Neutrophil (primary cell): ENCODE data around the gene MND1.
"Not testable (repeated sequence)": the region's sequence is repeated elsewhere in the genome, so short reads cannot be mapped to it uniquely, and the experiment has no call there.

Experiments
- H3K27ac ChIP-seq: fragments of 200-600 bp; sonication (generic); 2 replicates; pipeline ENCODE4 v1.5.1; 2016; ENCODE audit warnings: mild to moderate bottlenecking, moderate library complexity
- H3K27me3 ChIP-seq: fragments of 200-600 bp; sonication (generic); 2 replicates; pipeline ENCODE4 v1.6.0; 2016; ENCODE audit warnings: mild to moderate bottlenecking
- H3K36me3 ChIP-seq: fragments of 200-600 bp; sonication (generic); 2 replicates; pipeline ENCODE4 v1.5.1; 2017
- H3K4me1 ChIP-seq, 2 experiments: fragments of 200-600 bp in 1 of 2; sonication (generic) in 1 of 2; 1 replicate in 1 of 2; 2 replicates in 1 of 2; pipeline versions ENCODE4 v1.5.1 to v1.6.1; 2013 to 2016; ENCODE audit warnings: low read depth in 1 of 2, low read length in 1 of 2, mild to moderate bottlenecking in 1 of 2, moderate library complexity in 1 of 2; ENCODE audit not compliant: control insufficient read depth in 1 of 2, insufficient read depth in 1 of 2
- H3K4me3 ChIP-seq, 2 experiments: fragments of 200-600 bp in 1 of 2; sonication (generic) in 1 of 2; 1 replicate in 1 of 2; 2 replicates in 1 of 2; pipeline ENCODE4 v1.5.1; 2013 to 2016; ENCODE audit warnings: low read depth in 1 of 2, low read length in 1 of 2, mild to moderate bottlenecking in 1 of 2, moderate library complexity in 1 of 2
- H3K9me3 ChIP-seq: fragments of 200-600 bp; sonication (generic); 2 replicates; pipeline ENCODE4 v1.5.1; 2016
- TF ChIP-seq, protein P1 (sequence below): fragments of 200-600 bp; sonication (generic); IDR thresholded peaks from 2 replicates; pipeline ENCODE4 v1.5.1; 2016; ENCODE audit warnings: antibody characterized with exemption

The MND1 gene

DNA sequence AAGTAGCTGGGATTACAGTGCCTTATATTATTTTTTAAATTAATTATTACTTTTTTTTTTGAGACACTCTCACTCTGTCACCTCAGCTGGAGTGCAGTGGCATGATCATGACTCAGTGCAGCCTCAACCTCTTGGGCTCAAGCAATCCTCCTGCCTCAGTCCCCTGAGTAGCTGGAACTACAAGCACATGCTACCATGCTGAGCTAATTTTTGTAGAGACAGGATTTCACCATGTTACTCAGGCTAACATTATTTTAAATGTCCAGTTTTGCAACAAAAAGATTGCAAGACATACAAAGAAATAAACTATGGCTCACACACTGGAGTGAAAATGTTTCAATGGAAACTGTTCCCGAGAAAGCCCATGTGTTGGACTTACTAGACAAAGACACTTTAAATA, 59.2 kb downstream of the MND1 start:
- Histone ChIP-seq H3K27me3 (no peaks in the 10 kb centered on the region), H3K27ac (no peak overlapping the region), H3K9me3 (no peaks in the 10 kb centered on the region), H3K36me3 (no peaks in the 10 kb centered on the region), H3K4me1 (no peaks in the 10 kb centered on the region), H3K4me3 (no peak overlapping the region)
- TF ChIP-seq, protein P1, sequence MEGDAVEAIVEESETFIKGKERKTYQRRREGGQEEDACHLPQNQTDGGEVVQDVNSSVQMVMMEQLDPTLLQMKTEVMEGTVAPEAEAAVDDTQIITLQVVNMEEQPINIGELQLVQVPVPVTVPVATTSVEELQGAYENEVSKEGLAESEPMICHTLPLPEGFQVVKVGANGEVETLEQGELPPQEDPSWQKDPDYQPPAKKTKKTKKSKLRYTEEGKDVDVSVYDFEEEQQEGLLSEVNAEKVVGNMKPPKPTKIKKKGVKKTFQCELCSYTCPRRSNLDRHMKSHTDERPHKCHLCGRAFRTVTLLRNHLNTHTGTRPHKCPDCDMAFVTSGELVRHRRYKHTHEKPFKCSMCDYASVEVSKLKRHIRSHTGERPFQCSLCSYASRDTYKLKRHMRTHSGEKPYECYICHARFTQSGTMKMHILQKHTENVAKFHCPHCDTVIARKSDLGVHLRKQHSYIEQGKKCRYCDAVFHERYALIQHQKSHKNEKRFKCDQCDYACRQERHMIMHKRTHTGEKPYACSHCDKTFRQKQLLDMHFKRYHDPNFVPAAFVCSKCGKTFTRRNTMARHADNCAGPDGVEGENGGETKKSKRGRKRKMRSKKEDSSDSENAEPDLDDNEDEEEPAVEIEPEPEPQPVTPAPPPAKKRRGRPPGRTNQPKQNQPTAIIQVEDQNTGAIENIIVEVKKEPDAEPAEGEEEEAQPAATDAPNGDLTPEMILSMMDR = no peak

DNA sequence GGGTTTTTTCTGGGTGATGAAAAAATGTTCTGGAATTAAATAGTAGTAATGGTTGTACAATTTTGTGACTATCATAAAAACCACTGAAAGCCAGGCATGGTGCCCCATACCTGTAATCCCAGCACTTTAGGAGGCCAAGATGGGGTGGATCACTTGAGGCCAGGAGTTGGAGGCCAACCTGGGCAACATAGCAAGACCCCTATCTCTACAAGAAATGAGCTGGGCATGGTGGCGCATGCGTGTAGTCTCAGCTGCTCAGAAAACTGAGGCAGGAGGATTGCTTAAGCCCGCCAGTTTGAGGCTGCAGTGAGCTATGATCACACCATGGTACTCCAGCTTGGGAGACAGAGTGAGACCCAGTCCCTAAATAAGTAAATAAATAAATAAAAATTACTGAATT, 63.4 kb downstream of the MND1 start:
- Histone ChIP-seq H3K36me3 (no peaks in the 10 kb centered on the region), H3K4me1 (no peaks in the 10 kb centered on the region), H3K9me3 (no peaks in the 10 kb centered on the region), H3K27ac (no peak overlapping the region), H3K4me3 (no peak overlapping the region), H3K27me3 (no peaks in the 10 kb centered on the region)
- TF ChIP-seq, protein P1 = no peak

DNA sequence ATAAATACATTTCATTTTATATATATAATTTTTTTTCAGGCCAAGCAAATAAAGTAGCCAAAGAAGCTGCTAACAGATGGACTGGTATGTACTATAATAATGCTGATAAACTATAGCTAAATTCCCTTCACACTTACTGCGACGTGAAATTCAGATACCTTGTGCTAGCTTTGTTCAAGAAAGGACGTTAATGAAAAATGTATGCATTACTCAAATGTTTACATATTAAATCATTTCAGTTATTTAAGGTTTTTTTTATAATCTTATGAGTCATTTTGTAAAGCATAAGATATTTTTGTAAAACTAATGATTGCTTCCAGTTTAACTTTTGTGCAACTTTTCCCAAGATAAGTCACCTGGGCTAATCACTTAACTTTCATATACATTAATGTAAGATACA, 64.4 kb downstream of the MND1 start:
- H3K27me3 ChIP-seq = no peaks in the 10 kb centered on the region

DNA sequence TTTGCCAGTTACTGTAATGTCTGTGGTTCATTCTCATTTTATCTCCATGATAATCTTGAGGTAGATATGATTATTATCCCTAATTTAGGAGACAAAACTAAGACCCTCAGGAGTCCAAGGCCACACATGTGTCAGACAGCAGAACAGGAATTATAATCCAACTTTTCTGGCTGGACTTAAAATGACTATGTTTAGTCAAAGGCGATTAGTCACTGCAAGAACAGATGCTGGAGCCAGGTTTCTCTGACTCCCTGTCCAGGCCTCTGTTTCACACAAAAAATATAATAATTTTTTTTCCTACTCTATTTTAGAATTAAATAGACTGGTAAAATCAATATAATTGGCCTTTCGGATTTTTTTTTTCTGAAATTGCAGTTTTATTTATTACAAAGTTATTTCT, 64.9 kb downstream of the MND1 start:
- Histone ChIP-seq H3K4me3 (no peak overlapping the region), H3K4me1 (no peaks in the 10 kb centered on the region), H3K36me3 (no peaks in the 10 kb centered on the region), H3K27me3 (no peaks in the 10 kb centered on the region), H3K27ac (no peak overlapping the region), H3K9me3 (no peaks in the 10 kb centered on the region)
- TF ChIP-seq, protein P1 = no peak

More for the DNA sequence above, 64.4 kb downstream of the MND1 start:
- no peaks in the 10 kb centered on the region for H3K9me3 ChIP-seq
- TF ChIP-seq, protein P1 = no peak
- no peaks in the 10 kb centered on the region for H3K36me3 ChIP-seq
- H3K4me3 ChIP-seq = no peak overlapping the region
- no peak overlapping the region for H3K27ac ChIP-seq
- H3K4me1 ChIP-seq = no peaks in the 10 kb centered on the region

DNA sequence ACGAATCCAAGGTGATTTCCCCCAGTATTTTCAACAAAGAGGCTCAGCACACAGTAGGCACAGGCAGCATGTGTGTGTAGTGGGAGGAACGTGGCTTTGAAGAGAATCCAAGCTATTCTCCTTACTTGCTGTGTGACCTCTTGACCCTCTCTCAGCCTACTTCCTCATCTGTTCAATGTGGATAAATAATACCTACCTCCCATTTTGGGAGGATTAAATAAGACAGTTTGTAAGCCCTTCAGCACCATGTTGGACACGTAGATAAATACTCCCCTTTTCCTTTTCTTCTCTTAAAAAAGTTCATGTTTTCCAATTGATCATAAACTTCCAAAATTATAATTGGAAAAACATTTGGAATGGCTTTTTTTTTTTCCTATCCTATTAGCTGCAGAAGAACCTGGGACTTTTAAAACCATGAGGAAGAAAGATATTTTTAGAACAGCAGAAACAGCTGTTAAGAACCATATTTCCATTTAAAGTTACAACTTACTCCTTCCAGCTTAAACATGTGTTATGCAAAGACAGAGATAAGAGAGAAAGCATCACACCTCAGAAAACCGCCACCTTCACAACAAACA, 65.5 kb downstream of the MND1 start:
- Histone ChIP-seq H3K36me3 (no peaks in the 10 kb centered on the region), H3K9me3 (no peaks in the 10 kb centered on the region), H3K27ac (no peak overlapping the region), H3K4me3 (no peak overlapping the region), H3K4me1 (no peaks in the 10 kb centered on the region), H3K27me3 (no peaks in the 10 kb centered on the region)
- TF ChIP-seq, protein P1 = no peak

DNA sequence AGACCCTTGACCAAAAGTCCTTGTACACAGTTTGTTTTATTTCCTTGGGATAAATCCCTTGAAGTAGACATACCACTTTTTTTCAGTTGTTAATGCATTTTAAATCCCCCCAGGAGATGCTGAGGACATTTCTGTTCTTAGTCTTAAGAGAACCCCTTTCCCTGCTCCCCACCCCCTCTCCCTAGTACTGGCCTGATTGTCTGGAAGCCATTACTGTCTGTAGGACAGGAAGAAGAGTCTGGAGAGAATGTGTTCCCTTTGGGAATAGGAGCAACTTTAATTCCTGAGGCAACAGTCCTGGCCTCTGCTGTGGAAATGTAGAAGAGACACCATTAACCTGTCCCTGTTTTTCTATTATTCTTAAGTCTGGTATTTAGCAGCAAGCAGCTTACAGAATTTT, 69.4 kb downstream of the MND1 start:
- TF ChIP-seq, protein P1 = no peak
- Histone ChIP-seq H3K4me3 (no peak overlapping the region), H3K9me3 (no peaks in the 10 kb centered on the region), H3K27ac (no peak overlapping the region), H3K36me3 (peaks cover 3% of the 10 kb centered on the region), H3K27me3 (no peaks in the 10 kb centered on the region), H3K4me1 (no peaks in the 10 kb centered on the region)

DNA sequence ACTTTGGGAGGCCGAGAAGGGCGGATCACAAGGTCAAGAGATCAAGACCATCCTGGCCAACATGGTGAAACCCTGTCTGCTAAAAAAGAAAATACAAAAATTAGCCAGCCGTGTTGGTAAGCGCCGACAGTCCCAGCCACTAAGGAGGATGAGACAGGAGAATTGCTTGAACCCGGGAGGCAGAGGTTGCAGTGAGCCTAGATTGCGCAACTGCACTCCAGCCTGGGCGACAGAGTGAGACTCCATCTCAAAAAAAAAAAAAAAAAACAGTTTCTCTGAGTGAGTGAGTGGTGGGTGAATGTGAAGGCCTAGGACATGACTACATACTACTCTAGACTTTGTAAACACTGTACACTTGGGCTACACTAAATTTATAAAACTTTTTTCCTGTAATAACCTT, 72.0 kb downstream of the MND1 start:
- not testable (repeated sequence) for H3K9me3 ChIP-seq

More for the DNA sequence above, 72.0 kb downstream of the MND1 start:
- not testable (repeated sequence) for H3K4me3 ChIP-seq, H3K27ac ChIP-seq, H3K4me1 ChIP-seq, H3K36me3 ChIP-seq, H3K27me3 ChIP-seq
